PC-9 (cell line): Measurements from ENCODE around the gene CFAP20DC.

Source experiments
- EZH2 ChIP-seq: fragments of 200-600 bp; sonication (generic); IDR thresholded peaks from 2 replicates; pipeline ENCODE4 v1.8.0; 2017; ENCODE audit warnings: antibody characterized with exemption, low read depth
- TF ChIP-seq, protein P1 (sequence below): fragments of 200-600 bp; sonication (generic); conservative IDR thresholded peaks from 2 replicates; pipeline ENCODE4 v1.6.1; 2017; ENCODE audit warnings: mixed run types, antibody characterized with exemption, mild to moderate bottlenecking, moderate library complexity

DNA sequence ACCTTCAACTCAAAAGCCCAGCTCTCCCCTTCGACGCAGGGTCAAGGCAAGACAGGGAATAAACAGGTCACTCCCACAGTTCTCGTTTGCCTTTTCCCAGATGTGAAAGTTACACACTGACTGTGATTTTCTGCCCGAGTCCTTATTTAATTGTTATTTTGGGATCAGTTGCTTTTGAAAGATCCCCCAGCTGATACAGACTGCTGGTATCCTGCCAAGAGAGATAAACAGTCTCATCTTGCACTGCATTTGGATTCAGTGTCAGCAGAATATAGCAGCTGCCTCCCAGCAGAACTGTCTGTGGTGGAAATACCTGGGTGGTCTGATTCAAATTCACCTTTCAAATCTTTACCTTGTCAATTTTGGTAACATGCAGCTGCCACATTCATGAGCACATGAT lies 327.3 kb downstream of the CFAP20DC start:
- TF ChIP-seq, protein P1, sequence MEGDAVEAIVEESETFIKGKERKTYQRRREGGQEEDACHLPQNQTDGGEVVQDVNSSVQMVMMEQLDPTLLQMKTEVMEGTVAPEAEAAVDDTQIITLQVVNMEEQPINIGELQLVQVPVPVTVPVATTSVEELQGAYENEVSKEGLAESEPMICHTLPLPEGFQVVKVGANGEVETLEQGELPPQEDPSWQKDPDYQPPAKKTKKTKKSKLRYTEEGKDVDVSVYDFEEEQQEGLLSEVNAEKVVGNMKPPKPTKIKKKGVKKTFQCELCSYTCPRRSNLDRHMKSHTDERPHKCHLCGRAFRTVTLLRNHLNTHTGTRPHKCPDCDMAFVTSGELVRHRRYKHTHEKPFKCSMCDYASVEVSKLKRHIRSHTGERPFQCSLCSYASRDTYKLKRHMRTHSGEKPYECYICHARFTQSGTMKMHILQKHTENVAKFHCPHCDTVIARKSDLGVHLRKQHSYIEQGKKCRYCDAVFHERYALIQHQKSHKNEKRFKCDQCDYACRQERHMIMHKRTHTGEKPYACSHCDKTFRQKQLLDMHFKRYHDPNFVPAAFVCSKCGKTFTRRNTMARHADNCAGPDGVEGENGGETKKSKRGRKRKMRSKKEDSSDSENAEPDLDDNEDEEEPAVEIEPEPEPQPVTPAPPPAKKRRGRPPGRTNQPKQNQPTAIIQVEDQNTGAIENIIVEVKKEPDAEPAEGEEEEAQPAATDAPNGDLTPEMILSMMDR = no peak
- TF ChIP-seq EZH2 = no peak
